Glomerular visceral epithelial cell (primary cell): ENCODE results near the gene VPS54.

Experiments
- DNase-seq: peaks from one replicate; pipeline ENCODE4 v3.0.0-alpha.2; 2016; ENCODE audit errors: extremely low spot score

Gene VPS54

GRCh38 chr2:64019083-64019974, at the start of gene VPS54:
VPS54 (minus strand) TSS chr2:64019428; CDS start chr2:63983999, 35,429 bp downstream.
- peak; percentile 56 for DNase-seq

- DNase-seq: no peak
Observed at GRCh38 chr2:64067326-64067725, 48.1 kb upstream of the VPS54 start.

GRCh38 chr2:64065516-64065915, 46.3 kb upstream of the VPS54 start:
- no peak for DNase-seq

- DNase-seq: peak; percentile 21
Observed at GRCh38 chr2:64063924-64064331, 44.7 kb upstream of the VPS54 start.

GRCh38 chr2:64063454-64063853, 44.2 kb upstream of the VPS54 start:
- no peak for DNase-seq

GRCh38 chr2:64062840-64063239, 43.6 kb upstream of the VPS54 start:
- DNase-seq: peak; percentile 56

GRCh38 chr2:64059270-64059669, 40.0 kb upstream of the VPS54 start:
- no peak for DNase-seq

GRCh38 chr2:64056021-64056420, 36.8 kb upstream of the VPS54 start:
- DNase-seq: no peak

- no peak for DNase-seq
Observed at GRCh38 chr2:64054161-64054915, 35.1 kb upstream of the VPS54 start.

GRCh38 chr2:64052463-64053241, 33.4 kb upstream of the VPS54 start:
- no peak for DNase-seq

GRCh38 chr2:64049633-64050220, 30.5 kb upstream of the VPS54 start:
- peak; percentile 65 for DNase-seq

GRCh38 chr2:64045938-64046337, 26.7 kb upstream of the VPS54 start:
- DNase-seq: no peak

GRCh38 chr2:64040161-64040560, 20.9 kb upstream of the VPS54 start:
- DNase-seq: no peak

GRCh38 chr2:64036034-64036705, 16.9 kb upstream of the VPS54 start:
- peak; percentile 34 for DNase-seq

GRCh38 chr2:64035072-64035942, 16.1 kb upstream of the VPS54 start:
- no peak for DNase-seq

GRCh38 chr2:64029116-64029665, 10.0 kb upstream of the VPS54 start:
- DNase-seq: no peak

- DNase-seq: no peak
Observed at GRCh38 chr2:64025741-64026140, 6.5 kb upstream of the VPS54 start.

GRCh38 chr2:64024259-64024949, 5.2 kb upstream of the VPS54 start:
- no peak for DNase-seq
